Panc1 (cell line): ENCODE results near the gene MAP4K4.
"Not testable (repeated sequence)": the region's sequence is repeated elsewhere in the genome, so short reads cannot be mapped to it uniquely, and the experiment has no call there.

ENCODE experiments used
- POLR2AphosphoS5 ChIP-seq: IDR thresholded peaks from 2 replicates; pipeline ENCODE4 v1.6.1; 2012; ENCODE audit warnings: mild to moderate bottlenecking, low read depth, low read length, moderate library complexity
- TCF7L2 ChIP-seq: IDR thresholded peaks from 2 replicates; pipeline ENCODE4 v1.6.1; 2011; ENCODE audit warnings: mild to moderate bottlenecking, low read depth, low read length, inconsistent platforms
- TF ChIP-seq, protein P1 (sequence below): fragments of 450-650 bp; IDR thresholded peaks from 2 replicates; pipeline ENCODE4 v1.5.1; 2017; ENCODE audit warnings: mild to moderate bottlenecking

DNA sequence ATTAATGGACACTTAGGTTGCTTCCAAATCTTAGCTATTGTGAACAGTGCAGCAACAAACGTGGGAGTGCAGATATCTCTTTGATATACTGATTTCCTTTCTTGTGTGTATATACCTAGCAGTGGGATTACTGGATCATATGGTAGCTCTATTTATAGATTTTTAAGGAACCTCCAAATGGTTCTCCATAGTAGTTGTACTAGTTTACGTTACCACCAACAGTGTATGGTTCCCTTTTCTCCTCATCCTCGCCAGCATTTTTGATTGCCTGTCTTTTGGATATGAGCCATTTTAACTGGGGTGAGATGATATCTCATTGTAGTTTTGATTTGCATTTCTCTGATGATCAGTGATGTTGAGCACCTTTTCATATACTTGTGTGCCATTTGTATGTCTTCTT lies 76.5 kb downstream of the MAP4K4 start:
- TF ChIP-seq TCF7L2, POLR2AphosphoS5: not testable (repeated sequence)
- TF ChIP-seq, protein P1, sequence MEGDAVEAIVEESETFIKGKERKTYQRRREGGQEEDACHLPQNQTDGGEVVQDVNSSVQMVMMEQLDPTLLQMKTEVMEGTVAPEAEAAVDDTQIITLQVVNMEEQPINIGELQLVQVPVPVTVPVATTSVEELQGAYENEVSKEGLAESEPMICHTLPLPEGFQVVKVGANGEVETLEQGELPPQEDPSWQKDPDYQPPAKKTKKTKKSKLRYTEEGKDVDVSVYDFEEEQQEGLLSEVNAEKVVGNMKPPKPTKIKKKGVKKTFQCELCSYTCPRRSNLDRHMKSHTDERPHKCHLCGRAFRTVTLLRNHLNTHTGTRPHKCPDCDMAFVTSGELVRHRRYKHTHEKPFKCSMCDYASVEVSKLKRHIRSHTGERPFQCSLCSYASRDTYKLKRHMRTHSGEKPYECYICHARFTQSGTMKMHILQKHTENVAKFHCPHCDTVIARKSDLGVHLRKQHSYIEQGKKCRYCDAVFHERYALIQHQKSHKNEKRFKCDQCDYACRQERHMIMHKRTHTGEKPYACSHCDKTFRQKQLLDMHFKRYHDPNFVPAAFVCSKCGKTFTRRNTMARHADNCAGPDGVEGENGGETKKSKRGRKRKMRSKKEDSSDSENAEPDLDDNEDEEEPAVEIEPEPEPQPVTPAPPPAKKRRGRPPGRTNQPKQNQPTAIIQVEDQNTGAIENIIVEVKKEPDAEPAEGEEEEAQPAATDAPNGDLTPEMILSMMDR, result not testable (repeated sequence)
